Neural crest cell (in vitro differentiated cells): Measurements from ENCODE around the gene FAM227A. TPM values are rescaled to one million over a fixed set of nuclear protein-coding genes. Genes with fewer than 3 reads are reported as not detected.
A peak's percentile ranks its signal among the peaks of the same experiment; 100 is the strongest.

Experiments used
- DNase-seq: peaks from one replicate; pipeline ENCODE4 v3.0.0; 2021; ENCODE audit warnings: low read depth, mixed read lengths, low spot score
- H3K27ac Mint-ChIP-seq: one replicate; pipeline ENCODE4 v1.8.0; 2021; ENCODE audit warnings: mild to moderate bottlenecking, mixed read lengths; ENCODE audit not compliant: unreplicated experiment
- H3K27me3 Mint-ChIP-seq: 2 replicates; pipeline ENCODE4 v1.8.0; 2021; ENCODE audit warnings: low read depth, mild to moderate bottlenecking, mixed read lengths
- H3K36me3 Mint-ChIP-seq: 2 replicates; pipeline ENCODE4 v1.8.0; 2021; ENCODE audit warnings: low read depth, mild to moderate bottlenecking, mixed read lengths
- H3K4me1 Mint-ChIP-seq: 2 replicates; pipeline ENCODE4 v1.8.0; 2021; ENCODE audit warnings: mixed read lengths
- H3K4me3 Mint-ChIP-seq: one replicate; pipeline ENCODE4 v1.8.0; 2021; ENCODE audit warnings: mild to moderate bottlenecking, mixed read lengths
- H3K9me3 Mint-ChIP-seq: 2 replicates; pipeline ENCODE4 v1.8.0; 2021; ENCODE audit warnings: mixed read lengths
- CTCF ChIP-seq: fragments of 200-600 bp; sonication (generic); conservative IDR thresholded peaks from 2 replicates; pipeline ENCODE4 v1.5.0; 2021; ENCODE audit warnings: antibody characterized with exemption, mild to moderate bottlenecking
- total RNA-seq: library from RNA; stranded (reverse); gene quantifications from 2 replicates; pipeline ENCODE4 v1.2.1, GENCODE V29; 2021

The FAM227A gene
- total RNA-seq, 1 donor from 2014 or later = 7.8 TPM

GRCh38 chr22:38578505-38578904, 77.7 kb downstream of the FAM227A start:
- Mint-ChIP-seq H3K36me3 (no peaks in the 10 kb centered on the region), H3K9me3 (no peaks in the 10 kb centered on the region)

GRCh38 chr22:38572065-38572464, 84.1 kb downstream of the FAM227A start:
- H3K36me3 Mint-ChIP-seq = no peaks in the 10 kb centered on the region
- H3K4me1 Mint-ChIP-seq = peaks cover 21% of the 10 kb centered on the region
- no peak overlapping the region for H3K4me3 Mint-ChIP-seq
- H3K27me3 Mint-ChIP-seq = peaks cover 11% of the 10 kb centered on the region
- peak; percentile 77 for TF ChIP-seq CTCF
- no peaks in the 10 kb centered on the region for H3K9me3 Mint-ChIP-seq
- DNase-seq = peak; percentile 33
- no peak overlapping the region for H3K27ac Mint-ChIP-seq

More at GRCh38 chr22:38578505-38578904, 77.7 kb downstream of the FAM227A start:
- Mint-ChIP-seq H3K4me1 (no peaks in the 10 kb centered on the region), H3K27ac (no peak overlapping the region), H3K27me3 (no peaks in the 10 kb centered on the region), H3K4me3 (no peak overlapping the region)
- no peak for TF ChIP-seq CTCF
- no peak for DNase-seq

- no peak for TF ChIP-seq CTCF
- peak; percentile 22 for DNase-seq
- Mint-ChIP-seq H3K27ac (peak overlapping the region; percentile 96), H3K9me3 (no peaks in the 10 kb centered on the region), H3K27me3 (peaks cover 11% of the 10 kb centered on the region), H3K4me3 (peak overlapping the region; percentile 90), H3K36me3 (no peaks in the 10 kb centered on the region), H3K4me1 (peaks cover 21% of the 10 kb centered on the region)
These were observed 85.3 kb downstream of the FAM227A start for GRCh38 chr22:38570779-38571364.

GRCh38 chr22:38569972-38570778, 86.0 kb downstream of the FAM227A start, which contains the start of gene DMC1:
TSS of gene DMC1 (minus strand) at chr22:38570183. CDS start at chr22:38568256, 1,927 bp downstream.
- H3K36me3 Mint-ChIP-seq = no peaks in the 10 kb centered on the region
- H3K4me1 Mint-ChIP-seq = peaks cover 21% of the 10 kb centered on the region
- no peak for TF ChIP-seq CTCF
- no peaks in the 10 kb centered on the region for H3K9me3 Mint-ChIP-seq
- DNase-seq = peak; percentile 95
- H3K27me3 Mint-ChIP-seq = peaks cover 11% of the 10 kb centered on the region
- H3K4me3 Mint-ChIP-seq = peak within 1 kb of the TSS; percentile 90
- H3K27ac Mint-ChIP-seq = peak within 1 kb of the TSS; percentile 97

- no peak for DNase-seq
- Mint-ChIP-seq H3K36me3 (no peaks in the 10 kb centered on the region), H3K27me3 (peaks cover 11% of the 10 kb centered on the region), H3K4me1 (peaks cover 21% of the 10 kb centered on the region), H3K27ac (peak overlapping the region; percentile 97), H3K9me3 (no peaks in the 10 kb centered on the region), H3K4me3 (peak overlapping the region; percentile 90)
- TF ChIP-seq CTCF = no peak
These were observed 86.8 kb downstream of the FAM227A start for GRCh38 chr22:38569181-38569971.
